NCI-H1092 (cell line): Measurements from ENCODE around the gene FANCF.

ENCODE experiments used
- DNase-seq: peaks from one replicate; lab custom pipeline; 2025; lab: John Stamatoyannopoulos, UW

Gene FANCF

DNA sequence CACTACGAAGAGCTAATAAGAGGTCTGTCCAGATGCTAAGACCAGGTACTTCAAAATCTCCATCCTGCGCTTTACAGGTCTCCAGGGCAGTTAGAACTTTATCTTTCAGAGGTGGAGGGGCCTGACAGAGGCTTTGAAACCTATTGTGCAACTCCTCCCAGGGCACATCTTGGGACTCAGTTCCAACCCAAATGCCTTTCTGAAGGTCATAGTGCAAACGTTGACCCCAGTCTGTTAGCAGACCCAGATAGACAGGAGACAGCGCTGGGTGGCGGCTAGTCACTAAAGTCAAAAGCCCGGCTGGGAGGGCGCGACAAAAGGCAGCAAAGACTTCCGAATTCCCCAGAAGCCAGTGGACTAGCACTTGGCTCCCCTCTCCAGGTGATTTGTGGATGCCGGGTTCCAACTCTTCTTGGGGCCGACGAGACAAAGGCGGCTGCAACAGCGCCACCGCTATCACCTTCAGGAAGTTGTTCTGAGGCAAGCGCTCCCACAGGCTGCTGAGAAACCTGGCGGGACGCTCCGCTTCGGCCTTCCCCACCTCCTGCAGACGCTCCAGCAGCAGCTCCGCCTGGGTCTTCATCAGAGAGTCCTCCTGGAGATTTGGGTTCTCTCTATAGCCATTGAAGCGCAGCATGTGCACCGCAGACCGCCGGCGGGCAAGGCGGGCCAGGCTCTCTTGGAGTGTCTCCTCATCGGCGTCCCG, 728 bp downstream of the FANCF start:
- peak; percentile 59 for DNase-seq

GRCh38 chr11:22617868-22618267, 7.8 kb downstream of the FANCF start:
- no peak for DNase-seq

DNA sequence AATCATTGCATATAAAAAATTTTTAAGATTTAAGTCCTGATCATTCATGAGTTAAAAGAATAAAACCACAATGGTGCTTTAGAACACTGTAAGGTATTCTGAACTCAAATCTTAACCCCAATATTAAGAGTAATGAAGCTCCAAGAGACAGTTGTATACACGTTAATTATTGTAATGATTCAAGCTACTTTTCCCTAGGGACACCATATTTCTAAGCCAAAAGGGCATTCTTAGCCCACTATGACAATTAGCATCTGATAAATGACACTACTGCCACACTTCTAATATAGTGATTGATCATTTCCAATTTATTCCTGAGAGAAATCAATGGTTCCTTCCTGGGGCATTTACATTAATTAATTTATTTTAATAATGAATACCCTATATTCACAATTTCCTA, 21.7 kb downstream of the FANCF start:
- no peak for DNase-seq

- no peak for DNase-seq
Measured at GRCh38 chr11:22602504-22602903, 23.1 kb downstream of the FANCF start.

- DNase-seq = no peak
Measured at GRCh38 chr11:22599458-22599857, 26.2 kb downstream of the FANCF start.

GRCh38 chr11:22597062-22597461, 28.6 kb downstream of the FANCF start:
- no peak for DNase-seq

DNA sequence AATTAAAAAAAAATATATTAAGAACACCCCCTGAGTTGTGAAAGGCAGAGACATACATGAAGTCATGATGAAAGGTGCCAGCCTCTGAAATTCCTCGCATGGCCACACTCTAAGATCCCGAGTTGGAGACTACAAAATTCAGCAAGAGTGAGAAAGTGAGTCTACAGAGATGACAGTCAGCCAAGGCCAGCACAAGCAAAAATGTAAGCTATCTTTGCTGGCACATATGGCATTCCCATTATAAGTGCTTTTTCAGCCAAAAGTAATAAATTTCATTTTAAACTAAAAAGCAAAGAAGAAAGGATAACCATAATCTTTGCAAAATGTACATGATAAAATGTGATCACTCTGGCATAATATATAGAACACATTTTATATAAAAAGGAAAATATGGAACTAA, 40.6 kb downstream of the FANCF start:
- DNase-seq = no peak

- DNase-seq = no peak
Measured at GRCh38 chr11:22583963-22584492, 41.6 kb downstream of the FANCF start.

- no peak for DNase-seq
Measured at GRCh38 chr11:22582151-22582410, 43.5 kb downstream of the FANCF start.

DNA sequence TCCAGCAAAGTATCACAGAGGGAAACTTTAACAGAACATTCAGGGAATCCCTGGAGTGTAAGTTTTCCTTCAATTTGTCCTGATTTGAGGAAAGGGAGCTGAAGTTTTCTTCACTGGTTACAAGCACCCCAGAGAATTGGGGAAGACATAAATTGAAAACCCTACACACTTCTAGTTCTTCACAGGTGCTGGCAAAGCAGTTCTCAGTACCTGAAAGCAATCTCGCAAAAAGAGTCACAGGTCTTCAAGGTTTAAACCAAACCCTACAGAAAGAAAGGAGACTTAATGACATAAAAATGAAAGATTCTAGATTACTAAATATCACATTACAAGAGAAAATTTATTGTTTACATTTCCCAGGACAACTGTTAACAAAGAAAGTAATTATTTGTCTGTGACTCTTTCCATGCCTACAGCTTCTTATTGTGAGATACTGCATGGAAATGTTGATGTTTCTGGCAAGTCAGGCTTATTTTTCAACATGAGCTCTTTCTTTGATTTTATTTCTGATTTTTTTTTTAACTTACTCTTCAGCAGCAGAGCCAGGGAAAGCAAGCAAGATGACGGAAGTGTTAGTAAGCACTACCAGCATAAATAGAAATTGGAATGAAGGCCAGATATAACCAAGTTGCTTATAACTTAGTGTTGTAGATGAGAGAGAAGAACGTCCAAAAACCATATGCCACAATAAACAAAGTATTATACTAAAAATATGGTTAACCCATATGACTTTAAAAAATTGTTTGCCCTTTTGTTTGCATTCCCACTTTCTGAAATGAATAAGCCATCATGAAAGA, 44.1 kb downstream of the FANCF start:
- no peak for DNase-seq

DNA sequence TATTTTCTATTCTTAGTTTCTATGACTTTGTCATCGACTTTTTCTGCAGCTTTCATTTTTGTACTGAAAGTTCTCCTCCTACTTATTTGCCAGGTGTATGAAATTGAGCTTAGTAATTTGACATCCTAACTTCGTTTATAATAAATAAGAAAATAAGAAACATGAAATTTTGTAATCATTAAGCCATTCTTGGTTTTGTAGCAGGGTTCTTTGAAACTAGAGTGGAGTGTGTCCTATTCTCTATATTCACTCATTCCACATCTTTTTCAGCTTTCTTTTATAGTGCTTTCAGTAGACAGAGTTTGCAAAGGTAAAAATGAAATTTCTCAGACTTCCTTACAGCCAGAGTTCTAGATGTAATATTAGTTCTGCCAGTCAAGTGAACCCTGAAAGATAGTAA, 47.8 kb downstream of the FANCF start:
- DNase-seq = no peak
